Measurements from ENCODE around the gene MYRIP. TPM values are rescaled to one million over a fixed set of nuclear protein-coding genes. Genes with fewer than 3 reads are reported as not detected.

Gene MYRIP
- total RNA-seq, 1 experiment from 2014 or later, result 0.59 TPM

DNA sequence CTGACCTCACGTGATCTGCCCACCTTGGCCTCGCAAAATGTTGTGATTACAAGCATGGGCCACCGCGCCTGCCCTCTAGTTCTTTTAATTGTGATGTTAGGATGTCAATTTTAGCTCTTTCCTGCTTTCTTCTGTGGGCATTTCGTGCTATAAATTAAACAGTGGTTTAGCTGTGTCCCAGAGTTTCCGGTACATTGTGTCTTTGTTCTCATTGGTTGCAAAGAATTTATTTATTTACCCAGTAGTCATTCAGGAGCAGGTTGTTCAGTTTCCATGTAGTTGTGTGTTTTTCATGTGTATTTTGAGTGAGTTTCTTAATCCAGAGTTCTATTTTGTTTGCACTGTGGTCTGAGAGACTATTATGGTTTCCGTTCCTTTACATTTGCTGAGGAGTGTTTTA, 30.1 kb downstream of the MYRIP start:
- Mint-ChIP-seq H3K27ac (ENCODE audit: unreplicated experiment) (no peak overlapping the region), H3K9me3 (ENCODE audit: unreplicated experiment) (no peaks in the 10 kb centered on the region), H3K4me3 (ENCODE audit: unreplicated experiment) (no peak overlapping the region), H3K4me1 (ENCODE audit: low read depth, unreplicated experiment) (no peaks in the 10 kb centered on the region), H3K36me3 (ENCODE audit: insufficient read depth, unreplicated experiment) (no peaks in the 10 kb centered on the region), H3K27me3 (ENCODE audit: insufficient read depth, unreplicated experiment) (peaks cover 4% of the 10 kb centered on the region)
- H3K36me3 ChIP-seq (ENCODE audit: control insufficient read depth, insufficient read depth, low read length), result no peaks in the 10 kb centered on the region
- H3K4me3 ChIP-seq (ENCODE audit: low read depth, low read length), result no peak overlapping the region
- BruUV-seq (replicated peaks), result no TSS peak
- H3K27me3 ChIP-seq (replicated peaks; ENCODE audit: control insufficient read depth, insufficient read depth, low read length), result no peaks in the 10 kb centered on the region
- no peaks in the 10 kb centered on the region for H3K4me1 ChIP-seq
- intact Hi-C loops (cut with micrococcal nuclease; ENCODE audit: unreplicated experiment), result no loop called here
- no peak for DNase-seq
- TF ChIP-seq, protein P1, sequence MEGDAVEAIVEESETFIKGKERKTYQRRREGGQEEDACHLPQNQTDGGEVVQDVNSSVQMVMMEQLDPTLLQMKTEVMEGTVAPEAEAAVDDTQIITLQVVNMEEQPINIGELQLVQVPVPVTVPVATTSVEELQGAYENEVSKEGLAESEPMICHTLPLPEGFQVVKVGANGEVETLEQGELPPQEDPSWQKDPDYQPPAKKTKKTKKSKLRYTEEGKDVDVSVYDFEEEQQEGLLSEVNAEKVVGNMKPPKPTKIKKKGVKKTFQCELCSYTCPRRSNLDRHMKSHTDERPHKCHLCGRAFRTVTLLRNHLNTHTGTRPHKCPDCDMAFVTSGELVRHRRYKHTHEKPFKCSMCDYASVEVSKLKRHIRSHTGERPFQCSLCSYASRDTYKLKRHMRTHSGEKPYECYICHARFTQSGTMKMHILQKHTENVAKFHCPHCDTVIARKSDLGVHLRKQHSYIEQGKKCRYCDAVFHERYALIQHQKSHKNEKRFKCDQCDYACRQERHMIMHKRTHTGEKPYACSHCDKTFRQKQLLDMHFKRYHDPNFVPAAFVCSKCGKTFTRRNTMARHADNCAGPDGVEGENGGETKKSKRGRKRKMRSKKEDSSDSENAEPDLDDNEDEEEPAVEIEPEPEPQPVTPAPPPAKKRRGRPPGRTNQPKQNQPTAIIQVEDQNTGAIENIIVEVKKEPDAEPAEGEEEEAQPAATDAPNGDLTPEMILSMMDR (IDR thresholded peaks at IDR 0.05; ENCODE audit: insufficient read depth in 1 of 2, low read depth in 1 of 2, low read length in 1 of 2, severe bottlenecking in 1 of 2, unreplicated experiment in 1 of 2), result no peak
- ChIA-PET CTCF (no interaction called here), POLR2A (no interaction called here)
- H3K9me3 ChIP-seq, result no peaks in the 10 kb centered on the region

DNA sequence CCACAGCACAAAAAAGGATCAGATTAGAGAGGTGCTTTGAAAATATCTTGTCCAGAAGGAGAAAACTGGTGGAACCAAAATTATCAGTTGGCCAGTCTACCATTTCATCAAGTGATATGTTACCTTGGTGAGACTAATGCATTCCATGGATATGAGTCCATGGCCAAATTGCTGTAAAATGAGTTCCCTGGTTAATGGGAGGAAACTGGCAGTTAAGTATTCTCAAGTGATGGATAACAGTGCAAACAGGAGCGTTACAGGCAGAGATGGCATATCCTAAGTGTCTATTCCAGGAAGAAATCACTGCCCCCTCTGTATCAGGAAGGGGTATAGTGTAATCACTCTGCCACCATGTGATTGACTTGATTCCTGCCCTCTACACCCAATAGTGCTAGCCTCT, 34.0 kb downstream of the MYRIP start:
- intact Hi-C loops (cut with micrococcal nuclease; ENCODE audit: unreplicated experiment), result no loop called here
- Histone ChIP-seq H3K9me3 (no peaks in the 10 kb centered on the region), H3K36me3 (ENCODE audit: control insufficient read depth, insufficient read depth, low read length) (no peaks in the 10 kb centered on the region), H3K4me3 (ENCODE audit: low read depth, low read length) (no peak overlapping the region), H3K4me1 (no peaks in the 10 kb centered on the region), H3K27me3 (replicated peaks; ENCODE audit: control insufficient read depth, insufficient read depth, low read length) (no peaks in the 10 kb centered on the region)
- peaks cover 4% of the 10 kb centered on the region for H3K27me3 Mint-ChIP-seq (ENCODE audit: insufficient read depth, unreplicated experiment)
- TF ChIP-seq, protein P1 (IDR thresholded peaks at IDR 0.05; ENCODE audit: insufficient read depth in 1 of 2, low read depth in 1 of 2, low read length in 1 of 2, severe bottlenecking in 1 of 2, unreplicated experiment in 1 of 2), result no peak
- POLR2A ChIA-PET, result no interaction called here
- no peaks in the 10 kb centered on the region for H3K9me3 Mint-ChIP-seq (ENCODE audit: unreplicated experiment)
- no peaks in the 10 kb centered on the region for H3K36me3 Mint-ChIP-seq (ENCODE audit: insufficient read depth, unreplicated experiment)
- no peak for DNase-seq
- CTCF ChIA-PET, result no interaction called here
- H3K4me1 Mint-ChIP-seq (ENCODE audit: low read depth, unreplicated experiment), result no peaks in the 10 kb centered on the region
- H3K4me3 Mint-ChIP-seq (ENCODE audit: unreplicated experiment), result no peak overlapping the region
- H3K27ac Mint-ChIP-seq (ENCODE audit: unreplicated experiment), result no peak overlapping the region
- no TSS peak for BruUV-seq (replicated peaks)

DNA sequence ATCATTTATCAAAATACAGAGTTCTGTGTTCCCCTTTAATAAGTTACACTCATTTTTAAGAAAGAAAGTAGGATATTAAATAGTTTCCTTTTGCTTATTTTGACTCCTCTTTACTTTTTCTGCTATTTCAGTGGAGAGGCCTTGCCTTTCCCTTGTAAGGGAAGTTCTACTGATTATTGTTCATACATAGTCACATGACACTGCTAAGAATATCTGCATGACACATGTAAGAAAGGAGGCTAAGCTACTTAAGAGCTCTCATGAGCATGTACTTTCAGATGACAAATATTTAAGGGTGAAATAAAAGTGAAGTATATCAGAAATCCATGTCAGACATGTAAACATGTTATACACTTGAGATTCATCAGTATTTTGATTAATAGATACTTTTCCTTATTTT, 39.0 kb downstream of the MYRIP start:
- POLR2A ChIA-PET, result no interaction called here
- H3K36me3 ChIP-seq (ENCODE audit: control insufficient read depth, insufficient read depth, low read length), result no peaks in the 10 kb centered on the region
- BruUV-seq (replicated peaks), result no TSS peak

More for the DNA sequence above, 39.0 kb downstream of the MYRIP start:
- Mint-ChIP-seq H3K36me3 (ENCODE audit: insufficient read depth, unreplicated experiment) (no peaks in the 10 kb centered on the region), H3K27me3 (ENCODE audit: insufficient read depth, unreplicated experiment) (no peaks in the 10 kb centered on the region), H3K4me1 (ENCODE audit: low read depth, unreplicated experiment) (no peaks in the 10 kb centered on the region), H3K4me3 (ENCODE audit: unreplicated experiment) (no peak overlapping the region), H3K27ac (ENCODE audit: unreplicated experiment) (no peak overlapping the region), H3K9me3 (ENCODE audit: unreplicated experiment) (no peaks in the 10 kb centered on the region)
- no peak for DNase-seq
- Histone ChIP-seq H3K4me1 (no peaks in the 10 kb centered on the region), H3K9me3 (no peaks in the 10 kb centered on the region), H3K27me3 (replicated peaks; ENCODE audit: control insufficient read depth, insufficient read depth, low read length) (no peaks in the 10 kb centered on the region), H3K4me3 (ENCODE audit: low read depth, low read length) (no peak overlapping the region)
- TF ChIP-seq, protein P1 (IDR thresholded peaks at IDR 0.05; ENCODE audit: insufficient read depth in 1 of 2, low read depth in 1 of 2, low read length in 1 of 2, severe bottlenecking in 1 of 2, unreplicated experiment in 1 of 2), result no peak
- CTCF ChIA-PET, result no interaction called here
- intact Hi-C loops (cut with micrococcal nuclease; ENCODE audit: unreplicated experiment), result no loop called here
